CD4-positive, alpha-beta T cell (primary cell): ENCODE data around the gene TRPV5. TPM values are rescaled to one million over a fixed set of nuclear protein-coding genes. Genes with fewer than 3 reads are reported as not detected.

ENCODE experiments used
- ATAC-seq: fragments of 200-7000 bp; cut with Tn5 transposase; one replicate; pipeline ENCODE4 v1.10.0; 2022; ENCODE audit warnings: mild to moderate bottlenecking; ENCODE audit not compliant: poor library complexity
- CTCF ChIA-PET: fragments of 350-600 bp; sonication (Branson Sonifier 250); formaldehyde crosslinking; loops from one replicate; lab custom pipeline; 2021; ENCODE audit warnings: antibody characterized with exemption, inconsistent platforms; lab: Charles Lee
- POLR2A ChIA-PET: fragments of 350-600 bp; sonication (Branson Sonifier 250); formaldehyde crosslinking; loops from one replicate; lab custom pipeline; 2021; ENCODE audit warnings: antibody characterized with exemption, inconsistent platforms; lab: Charles Lee
- DNase-seq, 14 experiments: peaks; one replicate each; pipeline ENCODE4 v3.0.0-alpha.2; 2013 to 2020; ENCODE audit warnings: mixed read lengths in 2 of 14
- H3K27ac ChIP-seq, 2 donors: one replicate each; pipeline versions ENCODE4 v1.5.1 to v1.7.0; 2013; ENCODE audit warnings: low read length in 2 of 2, low read depth in 1 of 2, mild to moderate bottlenecking in 1 of 2
- H3K27me3 ChIP-seq, 2 experiments: 1 replicate in 1 of 2; 2 replicates in 1 of 2; pipeline versions ENCODE4 v1.6.1 to v1.7.0; 2013; ENCODE audit warnings: low read length in 2 of 2, control low read depth in 1 of 2, mild to moderate bottlenecking in 1 of 2, moderate library complexity in 1 of 2; ENCODE audit not compliant: insufficient read depth in 2 of 2, control insufficient read depth in 1 of 2
- H3K36me3 ChIP-seq: one replicate; pipeline ENCODE4 v1.6.1; 2013; ENCODE audit warnings: low read length, control low read depth; ENCODE audit not compliant: insufficient read depth
- H3K4me1 ChIP-seq: one replicate; pipeline ENCODE4 v1.6.1; 2013; ENCODE audit warnings: low read length, control low read depth; ENCODE audit not compliant: insufficient read depth
- H3K4me3 ChIP-seq: one replicate; pipeline ENCODE4 v1.5.1; 2013; ENCODE audit warnings: mild to moderate bottlenecking, low read length, moderate library complexity
- H3K9me3 ChIP-seq, 2 experiments: 1 replicate in 1 of 2; 2 replicates in 1 of 2; pipeline versions ENCODE4 v1.6.1 to v1.7.0; 2013; ENCODE audit warnings: low read length in 2 of 2, mild to moderate bottlenecking in 2 of 2, control low read depth in 1 of 2, moderate library complexity in 1 of 2; ENCODE audit not compliant: control insufficient read depth in 1 of 2, insufficient read depth in 1 of 2
- H3K27ac Mint-ChIP-seq: one replicate; pipeline ENCODE4 v1.8.0; 2020; ENCODE audit warnings: mixed read lengths
- H3K27me3 Mint-ChIP-seq: one replicate; pipeline ENCODE4 v1.8.0; 2021; ENCODE audit warnings: mixed read lengths
- H3K36me3 Mint-ChIP-seq: one replicate; pipeline ENCODE4 v1.8.0; 2021; ENCODE audit warnings: low read depth, mixed read lengths
- H3K4me1 Mint-ChIP-seq: one replicate; pipeline ENCODE4 v1.8.0; 2021; ENCODE audit warnings: low read depth, mixed read lengths
- H3K4me3 Mint-ChIP-seq: one replicate; pipeline ENCODE4 v1.8.0; 2020; ENCODE audit warnings: mild to moderate bottlenecking, mixed read lengths
- H3K9me3 Mint-ChIP-seq: one replicate; pipeline ENCODE4 v1.8.0; 2020; ENCODE audit warnings: mixed read lengths
- CTCF ChIP-seq: fragments of 200-600 bp; IDR thresholded peaks from one replicate; pipeline ENCODE4 v1.8.0; 2022; ENCODE audit warnings: antibody characterized with exemption, mild to moderate bottlenecking
- intact Hi-C, 2 experiments: fragments of 100-400 bp; cut with DNase I in 1 of 2; cut with micrococcal nuclease in 1 of 2; formaldehyde crosslinking; loops; one replicate each; pipeline versions ENCODE4 v1.15.1 to v1.9.0; 2023 to 2025; cut with DNase I, micrococcal nuclease
- total RNA-seq, 174 experiments: library from RNA in 2 of 174; stranded (reverse) in 2 of 174; gene quantifications; one replicate each; pipeline ENCODE4 v1.2.3 and lab custom pipeline; 2021 to 2026

TRPV5 gene
- total RNA-seq, 2 experiments from 2014 or later, result not detected

- H3K4me1 Mint-ChIP-seq, result peaks cover 6% of the 10 kb centered on the region
- Histone ChIP-seq H3K4me3 (no peak overlapping the region), H3K27me3 (no peaks in the 10 kb centered on the region), H3K4me1 (peaks cover 9% of the 10 kb centered on the region), H3K9me3 (no peaks in the 10 kb centered on the region), H3K36me3 (peaks cover 25% of the 10 kb centered on the region), H3K27ac (no peak overlapping the region)
- H3K9me3 Mint-ChIP-seq, result no peaks in the 10 kb centered on the region
- ATAC-seq, result no peak
- intact Hi-C loops, result loop anchor here (2.0 to 10.0 kb wide), 3 partner anchors 15 to 335 kb away; no protein-coding TSS in a partner anchor
- H3K27me3 Mint-ChIP-seq, result no peaks in the 10 kb centered on the region
- DNase-seq, result no peak
- no peak overlapping the region for H3K4me3 Mint-ChIP-seq
- no peak overlapping the region for H3K27ac Mint-ChIP-seq
- peaks cover 69% of the 10 kb centered on the region for H3K36me3 Mint-ChIP-seq
- POLR2A ChIA-PET, result no interaction called here
- TF ChIP-seq CTCF, result no peak
- CTCF ChIA-PET, result no interaction called here
Measured at GRCh38 chr7:142867398-142868187, 66.0 kb downstream of the TRPV5 start.

- H3K27ac Mint-ChIP-seq, result no peak overlapping the region
- no peaks in the 10 kb centered on the region for H3K27me3 ChIP-seq
- no peak for DNase-seq
- H3K4me3 Mint-ChIP-seq, result no peak overlapping the region
- H3K4me1 Mint-ChIP-seq, result peaks cover 6% of the 10 kb centered on the region
- H3K9me3 Mint-ChIP-seq, result no peaks in the 10 kb centered on the region
- peaks cover 75% of the 10 kb centered on the region for H3K36me3 Mint-ChIP-seq
- CTCF ChIA-PET, result interaction anchor here (1.0 kb wide), 1 partner anchor 332 kb away, joined by 3 read pairs; no protein-coding TSS in a partner anchor
- intact Hi-C loops, result loop anchor here (2.0 to 10.0 kb wide), 3 partner anchors 14 to 335 kb away; no protein-coding TSS in a partner anchor
- POLR2A ChIA-PET, result no interaction called here
- no peak overlapping the region for H3K27ac ChIP-seq
- no peaks in the 10 kb centered on the region for H3K9me3 ChIP-seq
- peaks cover 9% of the 10 kb centered on the region for H3K4me1 ChIP-seq
- no peaks in the 10 kb centered on the region for H3K27me3 Mint-ChIP-seq
- no peak for ATAC-seq
- TF ChIP-seq CTCF, result no peak
- no peak overlapping the region for H3K4me3 ChIP-seq
- peaks cover 25% of the 10 kb centered on the region for H3K36me3 ChIP-seq
Measured at GRCh38 chr7:142867097-142867378, 66.5 kb downstream of the TRPV5 start.

GRCh38 chr7:142866361-142867096 is 67.0 kb downstream of the TRPV5 start:
- Mint-ChIP-seq H3K9me3 (no peaks in the 10 kb centered on the region), H3K27ac (no peak overlapping the region), H3K4me1 (peaks cover 6% of the 10 kb centered on the region), H3K4me3 (no peak overlapping the region), H3K27me3 (no peaks in the 10 kb centered on the region), H3K36me3 (peaks cover 78% of the 10 kb centered on the region)
- DNase-seq, result peak in 4 of 14 experiments; percentile 26 to 47 (median 40)
- ChIA-PET POLR2A (interaction anchor here (0.9 to 1.9 kb wide), 3 partner anchors 12 to 59 kb away, joined by 3 to 5 read pairs (median 4); partner anchors contain the start of gene EPHB6), CTCF (interaction anchor here (0.9 to 1.4 kb wide), 4 partner anchors 11 to 331 kb away, joined by 3 to 4 read pairs (median 4); no protein-coding TSS in a partner anchor)
- peaks cover 25% of the 10 kb centered on the region for H3K36me3 ChIP-seq
- H3K9me3 ChIP-seq, result no peaks in the 10 kb centered on the region
- intact Hi-C loops, result loop anchor here (2.0 to 10.0 kb wide), 3 partner anchors 14 to 334 kb away; no protein-coding TSS in a partner anchor
- H3K27me3 ChIP-seq, result no peaks in the 10 kb centered on the region
- H3K27ac ChIP-seq, result no peak overlapping the region
- H3K4me3 ChIP-seq, result no peak overlapping the region
- TF ChIP-seq CTCF, result peak; percentile 61
- H3K4me1 ChIP-seq, result peaks cover 9% of the 10 kb centered on the region
- peak; percentile 11 for ATAC-seq
